ENCODE data around the gene BLOC1S3. TPM values are rescaled to one million over a fixed set of nuclear protein-coding genes. Genes with fewer than 3 reads are reported as not detected.
"Not testable (repeated sequence)": the region's sequence is repeated elsewhere in the genome, so short reads cannot be mapped to it uniquely, and the experiment has no call there.

BLOC1S3 gene
- polyA plus RNA-seq, 3 donors, result 8.8 to 11.6 (median 10.5) TPM

DNA sequence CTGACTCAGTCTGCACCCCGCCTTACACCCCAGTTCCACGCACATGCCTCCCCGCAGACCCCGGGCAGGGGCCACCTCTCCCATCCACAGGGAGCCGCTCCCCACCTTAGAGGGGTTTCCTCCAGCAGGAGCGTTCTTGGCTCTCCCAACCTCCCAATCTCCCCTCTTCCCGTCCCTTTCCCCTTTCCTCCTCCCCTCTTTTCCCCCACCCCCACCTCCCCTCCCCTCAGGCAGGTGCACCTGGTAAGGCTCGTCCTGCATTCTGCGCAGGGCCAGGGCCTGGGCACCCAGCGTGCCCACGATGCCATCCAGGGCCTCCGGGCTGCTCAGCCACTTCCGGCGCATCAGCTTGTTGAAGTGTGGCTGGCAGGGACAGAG, 39.4 kb downstream of the BLOC1S3 start:
- no peak for DNase-seq (ENCODE audit: low read depth in 3 of 3, low spot score in 2 of 3)

DNA sequence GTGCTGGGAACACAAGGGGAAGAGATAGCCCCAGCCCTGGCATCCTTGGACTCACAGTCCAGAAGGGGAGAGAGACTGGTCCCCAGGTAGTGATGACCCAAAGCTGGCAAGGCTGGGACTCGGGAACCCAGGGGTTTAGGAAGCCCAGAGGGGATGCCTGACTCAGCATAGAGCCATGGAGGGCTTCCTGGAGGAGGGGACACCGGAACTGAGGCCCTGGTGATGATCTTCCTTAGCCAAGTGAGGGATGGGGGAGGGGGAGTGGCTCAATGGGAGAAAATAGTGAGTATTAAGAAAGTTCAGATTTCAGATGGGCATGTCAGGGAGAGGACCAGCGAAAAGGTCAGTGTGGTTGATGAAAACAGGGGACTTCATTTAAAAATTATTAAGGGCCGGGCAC, 39.8 kb downstream of the BLOC1S3 start:
- DNase-seq (ENCODE audit: low read depth in 3 of 3, low spot score in 2 of 3), result no peak

DNA sequence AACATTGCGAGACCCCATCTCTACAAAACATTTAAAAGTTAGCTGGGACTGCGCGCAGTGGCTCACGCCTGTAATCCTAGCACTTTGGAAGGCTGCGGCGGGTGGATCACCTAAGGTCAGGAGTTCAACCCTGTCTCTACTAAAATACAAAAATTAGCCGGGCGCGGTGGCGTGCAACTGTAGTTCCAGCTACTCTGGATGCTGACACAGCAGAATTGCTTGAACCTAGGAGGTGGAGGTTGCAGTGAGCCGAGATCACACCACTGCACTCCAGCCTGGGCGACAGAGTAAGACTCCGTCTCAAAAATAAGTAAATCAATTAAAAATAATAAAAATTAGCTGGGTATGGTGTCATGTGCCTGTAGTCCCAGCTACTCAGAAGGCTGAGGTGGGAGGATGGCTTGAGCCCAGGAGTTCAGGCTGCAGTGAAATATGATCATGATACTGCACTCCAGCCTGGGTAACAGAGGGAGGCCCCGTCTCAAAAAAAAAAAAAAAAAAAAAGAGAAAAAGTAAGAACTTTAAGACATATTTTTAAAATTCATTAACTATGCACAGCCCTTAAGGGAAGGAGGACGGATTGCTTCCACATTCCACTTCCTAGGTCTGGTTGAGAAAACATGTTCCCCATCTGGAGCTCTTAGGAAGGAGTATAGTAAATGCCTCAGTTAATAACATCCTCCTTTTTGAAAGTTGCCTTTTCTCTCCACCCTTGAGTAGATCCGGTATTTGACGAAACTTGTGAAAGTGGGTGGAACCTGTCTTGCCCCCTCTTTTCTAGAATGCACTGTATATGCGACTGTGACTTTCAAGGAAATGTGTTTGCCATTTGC, 40.5 kb downstream of the BLOC1S3 start:
- no peak for DNase-seq (ENCODE audit: low read depth in 3 of 3, low spot score in 2 of 3)

DNA sequence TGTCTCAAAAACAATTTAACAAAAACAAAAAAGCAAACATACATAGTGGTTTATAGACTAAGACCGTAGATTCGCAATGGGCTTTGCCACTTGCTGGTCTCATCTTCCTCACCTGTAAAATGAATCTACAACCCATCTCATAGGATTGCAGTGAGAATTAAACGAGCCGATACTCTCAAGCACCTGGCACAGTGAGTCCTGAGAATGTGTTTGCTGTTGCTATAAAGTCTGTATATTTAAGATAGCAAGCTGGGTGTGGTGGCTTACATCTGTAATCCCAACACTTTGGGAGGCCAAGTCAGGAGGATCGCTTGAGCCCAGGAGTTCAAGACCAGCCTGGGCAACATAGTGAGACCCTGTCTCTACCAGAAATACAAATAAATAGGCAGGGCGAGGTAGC, 44.1 kb downstream of the BLOC1S3 start:
- DNase-seq (ENCODE audit: low read depth in 3 of 3, low spot score in 2 of 3), result no peak

DNA sequence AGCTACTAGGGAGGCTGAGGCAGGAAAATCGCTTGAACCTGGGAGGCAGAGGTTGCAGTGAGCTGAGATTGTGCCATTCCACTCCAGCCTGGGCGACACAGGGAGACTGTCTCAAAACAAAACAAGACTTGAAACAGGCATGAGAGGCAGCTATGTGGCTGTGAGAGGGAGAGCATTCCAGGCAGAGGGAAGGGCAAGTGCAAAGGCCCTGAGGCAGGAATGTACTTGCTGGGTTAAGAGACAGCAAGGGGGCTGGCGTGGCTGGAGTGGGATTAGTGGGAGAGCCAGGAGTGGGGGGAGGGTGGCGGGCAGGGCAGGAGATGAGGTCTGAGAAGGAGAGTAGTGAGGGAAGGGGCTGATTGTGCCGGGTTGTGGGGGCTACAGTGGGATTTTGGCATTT, 45.3 kb downstream of the BLOC1S3 start:
- no peak for DNase-seq (ENCODE audit: low read depth in 3 of 3, low spot score in 2 of 3)

DNA sequence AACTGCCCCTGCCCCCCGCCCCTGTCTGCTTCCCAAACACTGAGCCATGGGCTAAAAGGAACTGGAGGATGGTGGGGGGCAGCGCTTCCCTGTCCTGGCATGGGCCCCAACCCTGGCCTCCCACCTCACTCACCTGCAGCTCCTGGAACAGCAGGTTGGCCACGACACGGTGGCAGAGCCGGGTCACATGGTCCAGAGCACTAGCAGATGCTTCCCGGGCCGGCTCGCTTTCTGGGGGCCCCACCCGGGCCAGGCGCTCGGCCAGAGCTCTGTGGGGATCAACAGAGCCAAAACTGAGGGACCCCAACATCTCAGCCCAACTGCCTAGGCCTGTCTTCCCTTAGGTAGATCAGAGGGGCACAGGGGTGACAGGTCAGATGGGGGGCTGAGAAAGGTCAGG, 46.1 kb downstream of the BLOC1S3 start:
- no peak for DNase-seq (ENCODE audit: low read depth in 3 of 3, low spot score in 2 of 3)

GRCh38 chr19:45229056-45229455, 50.5 kb downstream of the BLOC1S3 start:
- DNase-seq (ENCODE audit: low read depth in 3 of 3, low spot score in 2 of 3), result not testable (repeated sequence)

Other genes with a start within 250 kb of the BLOC1S3 start
- not detected for gene APOC4, start 236.5 kb upstream of the BLOC1S3 start, polyA plus RNA-seq (ENCODE audit: insufficient read length in 3 of 3)
- 10 to 100 TPM in 1 of 3 donors, 1 to 10 TPM in 2; 5.8 to 12.7 (median 8.8) TPM for gene APOC2, start 232.7 kb upstream of the BLOC1S3 start, polyA plus RNA-seq (ENCODE audit: insufficient read length in 3 of 3)
- 100 to 1,000 TPM; 109 to 127 (median 113) TPM for gene CLPTM1, start 223.4 kb upstream of the BLOC1S3 start, polyA plus RNA-seq (ENCODE audit: insufficient read length in 3 of 3)
- gene RELB, start 177.3 kb upstream of the BLOC1S3 start, polyA plus RNA-seq (ENCODE audit: insufficient read length in 3 of 3), result 1 to 10 TPM; 4.8 to 4.9 (median 4.8) TPM
- gene CLASRP, start 139.7 kb upstream of the BLOC1S3 start, polyA plus RNA-seq (ENCODE audit: insufficient read length in 3 of 3), result 10 to 100 TPM; 54.1 to 59.4 (median 56.6) TPM
- gene ZNF296, start 102.3 kb upstream of the BLOC1S3 start, polyA plus RNA-seq (ENCODE audit: insufficient read length in 3 of 3), result under 1 TPM; 0.37 to 0.57 (median 0.39) TPM
- 10 to 100 TPM; 16.0 to 20.3 (median 20.1) TPM for gene GEMIN7, start 99.5 kb upstream of the BLOC1S3 start, polyA plus RNA-seq (ENCODE audit: insufficient read length in 3 of 3)
- gene PPP1R37, start 85.6 kb upstream of the BLOC1S3 start, polyA plus RNA-seq (ENCODE audit: insufficient read length in 3 of 3), result 10 to 100 TPM; 19.9 to 25.0 (median 23.7) TPM
- under 1 TPM; 0.11 TPM for gene NKPD1, start 17.8 kb upstream of the BLOC1S3 start, polyA plus RNA-seq (ENCODE audit: insufficient read length in 3 of 3)
- 10 to 100 TPM; 25.5 to 33.2 (median 32.4) TPM for gene TRAPPC6A, start 547 bp upstream of the BLOC1S3 start, polyA plus RNA-seq (ENCODE audit: insufficient read length in 3 of 3)
- 1 to 10 TPM; 6.0 to 7.1 (median 7.0) TPM for gene EXOC3L2, start 66.6 kb downstream of the BLOC1S3 start, polyA plus RNA-seq (ENCODE audit: insufficient read length in 3 of 3)
- gene MARK4, start 72.5 kb downstream of the BLOC1S3 start, polyA plus RNA-seq (ENCODE audit: insufficient read length in 3 of 3), result 10 to 100 TPM; 38.3 to 41.9 (median 39.6) TPM
- gene CKM, start 144.1 kb downstream of the BLOC1S3 start, polyA plus RNA-seq (ENCODE audit: insufficient read length in 3 of 3), result 1 to 10 TPM in 1 of 3 donors, under 1 TPM in 2; 0.57 to 1.7 (median 0.79) TPM
- gene KLC3, start 162.0 kb downstream of the BLOC1S3 start, polyA plus RNA-seq (ENCODE audit: insufficient read length in 3 of 3), result 1 to 10 TPM in 2 of 3 donors, under 1 TPM in 1; 0.97 to 1.1 (median 1.1) TPM
- 10 to 100 TPM; 27.7 to 34.3 (median 33.7) TPM for gene ERCC2, start 191.8 kb downstream of the BLOC1S3 start, polyA plus RNA-seq (ENCODE audit: insufficient read length in 3 of 3)
- 1 to 10 TPM; 6.2 to 8.9 (median 6.5) TPM for gene PPP1R13L, start 226.3 kb downstream of the BLOC1S3 start, polyA plus RNA-seq (ENCODE audit: insufficient read length in 3 of 3)
- gene POLR1G, start 227.9 kb downstream of the BLOC1S3 start, polyA plus RNA-seq (ENCODE audit: insufficient read length in 3 of 3), result 1 to 10 TPM; 2.8 to 3.6 (median 3.1) TPM
- gene ERCC1, start 245.1 kb downstream of the BLOC1S3 start, polyA plus RNA-seq (ENCODE audit: insufficient read length in 3 of 3), result 10 to 100 TPM; 62.5 to 68.7 (median 68.7) TPM

Measured in right renal cortex interstitium (tissue), 3 donors.